HEK293 (cell line): ENCODE results near the gene SLC6A9.
A peak's percentile ranks its signal among the peaks of the same experiment; 100 is the strongest.

Experiments
- CTCF ChIA-PET: fragments of 350-600 bp; formaldehyde crosslinking; extraction: SDS; loops from one replicate; lab custom pipeline; 2021; ENCODE audit warnings: antibody characterized with exemption; lab: Yijun Ruan, JAX
- POLR2A ChIA-PET: fragments of 300-600 bp; formaldehyde crosslinking; extraction: SDS; loops from one replicate; lab custom pipeline; 2020; ENCODE audit warnings: antibody characterized with exemption, inconsistent platforms; lab: Yijun Ruan, JAX
- H3K27ac ChIP-seq: fragments of 200-500 bp; sonication (Bioruptor generic); 2 replicates; pipeline ENCODE4 v1.5.1; 2014; ENCODE audit warnings: low read depth, low read length, control low read depth, inconsistent platforms; ENCODE audit errors: extremely low read depth
- H3K36me3 ChIP-seq, 2 experiments: fragments of 200-500 bp in 1 of 2; sonication (Bioruptor generic) in 1 of 2; 1 replicate in 1 of 2; 2 replicates in 1 of 2; pipeline ENCODE4 v1.5.1; 2014 to 2017; ENCODE audit warnings: inconsistent platforms in 2 of 2, low read length in 2 of 2; ENCODE audit not compliant: control insufficient read depth in 2 of 2, insufficient read depth in 1 of 2
- H3K4me1 ChIP-seq: fragments of 200-500 bp; sonication (Bioruptor generic); 2 replicates; pipeline ENCODE4 v1.5.1; 2014; ENCODE audit warnings: mild to moderate bottlenecking, low read length, inconsistent platforms; ENCODE audit not compliant: control insufficient read depth, insufficient read depth
- H3K4me3 ChIP-seq: 2 replicates; pipeline ENCODE4 v1.5.1; 2011; ENCODE audit warnings: low read depth, mild to moderate bottlenecking, control low read depth, low read length, moderate library complexity
- H3K9me3 ChIP-seq: fragments of 200-500 bp; sonication (Bioruptor generic); 2 replicates; pipeline ENCODE4 v1.5.1; 2014; ENCODE audit warnings: low read depth, low read length, inconsistent platforms; ENCODE audit not compliant: control insufficient read depth, insufficient read depth
- SCRT1 ChIP-seq: fragments of 450-650 bp; formaldehyde crosslinking; IDR thresholded peaks from 2 replicates; pipeline ENCODE4 v1.5.1; 2016; ENCODE audit warnings: missing biosample characterization, missing genetic modification characterization, borderline replicate concordance
- SP3 ChIP-seq: fragments of 450-650 bp; formaldehyde crosslinking; IDR thresholded peaks from 2 replicates; pipeline ENCODE4 v1.5.1; 2016; ENCODE audit warnings: missing biosample characterization, missing genetic modification characterization
- SP7 ChIP-seq: fragments of 450-650 bp; formaldehyde crosslinking; IDR thresholded peaks from 2 replicates; pipeline ENCODE4 v1.5.1; 2016; ENCODE audit warnings: missing biosample characterization, missing genetic modification characterization
- ZFP37 ChIP-seq: fragments of 450-650 bp; formaldehyde crosslinking; IDR thresholded peaks from 2 replicates; pipeline ENCODE4 v1.5.1; 2016; ENCODE audit warnings: missing biosample characterization, missing genetic modification characterization
- ZIC2 ChIP-seq: fragments of 450-650 bp; formaldehyde crosslinking; IDR thresholded peaks from 2 replicates; pipeline ENCODE4 v1.5.1; 2016; ENCODE audit warnings: missing biosample characterization, missing genetic modification characterization
- ZNF114 ChIP-seq: fragments of 450-650 bp; formaldehyde crosslinking; IDR thresholded peaks from 2 replicates; pipeline ENCODE4 v1.5.0; 2017; ENCODE audit warnings: missing biosample characterization, missing genetic modification characterization
- ZNF157 ChIP-seq: fragments of 450-650 bp; formaldehyde crosslinking; IDR thresholded peaks from 2 replicates; pipeline ENCODE4 v1.5.1; 2016; ENCODE audit warnings: missing biosample characterization, missing genetic modification characterization
- ZNF302 ChIP-seq: fragments of 450-650 bp; formaldehyde crosslinking; IDR thresholded peaks from 2 replicates; pipeline ENCODE4 v1.5.1; 2016; ENCODE audit warnings: missing biosample characterization, missing genetic modification characterization, low read depth
- ZNF341 ChIP-seq: fragments of 450-650 bp; formaldehyde crosslinking; IDR thresholded peaks from 2 replicates; pipeline ENCODE4; 2016; ENCODE audit warnings: low read depth, missing biosample characterization, missing genetic modification characterization
- ZNF416 ChIP-seq: fragments of 450-650 bp; formaldehyde crosslinking; IDR thresholded peaks from 2 replicates; pipeline ENCODE4 v1.5.1; 2016; ENCODE audit warnings: missing biosample characterization, missing genetic modification characterization
- ZNF571 ChIP-seq: fragments of 450-650 bp; formaldehyde crosslinking; IDR thresholded peaks from 2 replicates; pipeline ENCODE4 v1.5.0; 2017; ENCODE audit warnings: missing biosample characterization, missing genetic modification characterization
- ZNF626 ChIP-seq: fragments of 450-650 bp; sonication (Bioruptor Pico); formaldehyde crosslinking; IDR thresholded peaks from 2 replicates; pipeline ENCODE4 v1.5.1; 2018; ENCODE audit warnings: missing biosample characterization, missing genetic modification characterization, inconsistent platforms
- TF ChIP-seq, protein P1 (sequence below): fragments of 450-650 bp; formaldehyde crosslinking; IDR thresholded peaks from 2 replicates; pipeline ENCODE4 v1.5.1; 2017; ENCODE audit warnings: missing biosample characterization, missing genetic modification characterization
- TF ChIP-seq, protein P2 (sequence below): fragments of 450-650 bp; formaldehyde crosslinking; IDR thresholded peaks from 2 replicates; pipeline ENCODE4 v1.5.1; 2016; ENCODE audit warnings: missing biosample characterization, missing genetic modification characterization
- TF ChIP-seq, protein P3 (sequence below): fragments of 450-650 bp; IDR thresholded peaks from 2 replicates; pipeline ENCODE4 v1.5.1; 2018; ENCODE audit warnings: missing biosample characterization, missing genetic modification characterization
- TF ChIP-seq, protein P4 (sequence below): fragments of 450-650 bp; formaldehyde crosslinking; IDR thresholded peaks from 2 replicates; pipeline ENCODE4 v1.5.1; 2016; ENCODE audit warnings: missing biosample characterization, missing genetic modification characterization, low read depth
- TF ChIP-seq, protein P5 (sequence below): fragments of 450-650 bp; formaldehyde crosslinking; IDR thresholded peaks from 2 replicates; pipeline ENCODE4 v1.5.1; 2016; ENCODE audit warnings: missing biosample characterization, missing genetic modification characterization

The SLC6A9 gene

DNA sequence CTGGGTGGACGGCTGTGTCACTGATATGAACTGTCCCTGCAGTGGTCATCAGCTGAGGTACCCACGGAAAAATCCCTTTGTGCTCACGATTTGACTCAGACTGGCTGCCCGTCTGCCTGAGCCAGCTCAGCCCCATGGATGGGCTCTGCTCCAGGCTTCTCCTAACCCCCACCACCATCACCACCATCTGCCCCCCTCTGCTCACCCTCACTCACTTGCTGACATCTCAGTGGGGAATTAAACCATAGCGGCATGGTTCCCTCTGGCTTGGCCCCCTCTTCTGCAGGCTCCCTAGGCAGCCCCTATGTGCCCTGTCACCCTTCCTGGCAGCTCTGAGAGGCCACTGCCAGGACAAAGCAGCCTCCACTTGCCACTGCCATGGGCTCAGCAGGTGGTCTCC is 17.3 kb downstream of the SLC6A9 start:
- H3K9me3 ChIP-seq: no peaks in the 10 kb centered on the region
- no peaks in the 10 kb centered on the region for H3K4me1 ChIP-seq
- CTCF ChIA-PET: interaction anchor here (0.6 to 3.4 kb wide), 7 partner anchors 8 to 250 kb away, joined by 4 to 20 read pairs (median 6); no protein-coding TSS in a partner anchor
- no peaks in the 10 kb centered on the region for H3K36me3 ChIP-seq
- H3K4me3 ChIP-seq: no peak overlapping the region
- POLR2A ChIA-PET: interaction anchor here (1.6 kb wide), 1 partner anchor 22 kb away, joined by 4 read pairs; no protein-coding TSS in a partner anchor
- no peak overlapping the region for H3K27ac ChIP-seq
- TF ChIP-seq ZNF341 (tag by site-specific recombination) (no peak), ZNF626 (tag by site-specific recombination) (no peak), ZNF114 (no peak), ZNF416 (tag by site-specific recombination) (no peak), ZNF571 (no peak), SCRT1 (tag by site-specific recombination) (no peak), ZNF157 (tag by site-specific recombination) (no peak), ZFP37 (tag by site-specific recombination) (no peak), ZIC2 (tag by site-specific recombination) (peak; percentile 98), ZNF302 (tag by site-specific recombination) (no peak), SP3 (tag by site-specific recombination) (no peak), SP7 (tag by site-specific recombination) (no peak)
- TF ChIP-seq, protein P1, sequence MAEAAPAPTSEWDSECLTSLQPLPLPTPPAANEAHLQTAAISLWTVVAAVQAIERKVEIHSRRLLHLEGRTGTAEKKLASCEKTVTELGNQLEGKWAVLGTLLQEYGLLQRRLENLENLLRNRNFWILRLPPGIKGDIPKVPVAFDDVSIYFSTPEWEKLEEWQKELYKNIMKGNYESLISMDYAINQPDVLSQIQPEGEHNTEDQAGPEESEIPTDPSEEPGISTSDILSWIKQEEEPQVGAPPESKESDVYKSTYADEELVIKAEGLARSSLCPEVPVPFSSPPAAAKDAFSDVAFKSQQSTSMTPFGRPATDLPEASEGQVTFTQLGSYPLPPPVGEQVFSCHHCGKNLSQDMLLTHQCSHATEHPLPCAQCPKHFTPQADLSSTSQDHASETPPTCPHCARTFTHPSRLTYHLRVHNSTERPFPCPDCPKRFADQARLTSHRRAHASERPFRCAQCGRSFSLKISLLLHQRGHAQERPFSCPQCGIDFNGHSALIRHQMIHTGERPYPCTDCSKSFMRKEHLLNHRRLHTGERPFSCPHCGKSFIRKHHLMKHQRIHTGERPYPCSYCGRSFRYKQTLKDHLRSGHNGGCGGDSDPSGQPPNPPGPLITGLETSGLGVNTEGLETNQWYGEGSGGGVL (tag by site-specific recombination): 0 out of 2 replicates have a peak, but pooled peaks have one; percentile 37
- TF ChIP-seq, protein P2, sequence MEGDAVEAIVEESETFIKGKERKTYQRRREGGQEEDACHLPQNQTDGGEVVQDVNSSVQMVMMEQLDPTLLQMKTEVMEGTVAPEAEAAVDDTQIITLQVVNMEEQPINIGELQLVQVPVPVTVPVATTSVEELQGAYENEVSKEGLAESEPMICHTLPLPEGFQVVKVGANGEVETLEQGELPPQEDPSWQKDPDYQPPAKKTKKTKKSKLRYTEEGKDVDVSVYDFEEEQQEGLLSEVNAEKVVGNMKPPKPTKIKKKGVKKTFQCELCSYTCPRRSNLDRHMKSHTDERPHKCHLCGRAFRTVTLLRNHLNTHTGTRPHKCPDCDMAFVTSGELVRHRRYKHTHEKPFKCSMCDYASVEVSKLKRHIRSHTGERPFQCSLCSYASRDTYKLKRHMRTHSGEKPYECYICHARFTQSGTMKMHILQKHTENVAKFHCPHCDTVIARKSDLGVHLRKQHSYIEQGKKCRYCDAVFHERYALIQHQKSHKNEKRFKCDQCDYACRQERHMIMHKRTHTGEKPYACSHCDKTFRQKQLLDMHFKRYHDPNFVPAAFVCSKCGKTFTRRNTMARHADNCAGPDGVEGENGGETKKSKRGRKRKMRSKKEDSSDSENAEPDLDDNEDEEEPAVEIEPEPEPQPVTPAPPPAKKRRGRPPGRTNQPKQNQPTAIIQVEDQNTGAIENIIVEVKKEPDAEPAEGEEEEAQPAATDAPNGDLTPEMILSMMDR (tag by site-specific recombination): no peak
- TF ChIP-seq, protein P3, sequence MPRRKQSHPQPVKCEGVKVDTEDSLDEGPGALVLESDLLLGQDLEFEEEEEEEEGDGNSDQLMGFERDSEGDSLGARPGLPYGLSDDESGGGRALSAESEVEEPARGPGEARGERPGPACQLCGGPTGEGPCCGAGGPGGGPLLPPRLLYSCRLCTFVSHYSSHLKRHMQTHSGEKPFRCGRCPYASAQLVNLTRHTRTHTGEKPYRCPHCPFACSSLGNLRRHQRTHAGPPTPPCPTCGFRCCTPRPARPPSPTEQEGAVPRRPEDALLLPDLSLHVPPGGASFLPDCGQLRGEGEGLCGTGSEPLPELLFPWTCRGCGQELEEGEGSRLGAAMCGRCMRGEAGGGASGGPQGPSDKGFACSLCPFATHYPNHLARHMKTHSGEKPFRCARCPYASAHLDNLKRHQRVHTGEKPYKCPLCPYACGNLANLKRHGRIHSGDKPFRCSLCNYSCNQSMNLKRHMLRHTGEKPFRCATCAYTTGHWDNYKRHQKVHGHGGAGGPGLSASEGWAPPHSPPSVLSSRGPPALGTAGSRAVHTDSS: no peak
- TF ChIP-seq, protein P4, sequence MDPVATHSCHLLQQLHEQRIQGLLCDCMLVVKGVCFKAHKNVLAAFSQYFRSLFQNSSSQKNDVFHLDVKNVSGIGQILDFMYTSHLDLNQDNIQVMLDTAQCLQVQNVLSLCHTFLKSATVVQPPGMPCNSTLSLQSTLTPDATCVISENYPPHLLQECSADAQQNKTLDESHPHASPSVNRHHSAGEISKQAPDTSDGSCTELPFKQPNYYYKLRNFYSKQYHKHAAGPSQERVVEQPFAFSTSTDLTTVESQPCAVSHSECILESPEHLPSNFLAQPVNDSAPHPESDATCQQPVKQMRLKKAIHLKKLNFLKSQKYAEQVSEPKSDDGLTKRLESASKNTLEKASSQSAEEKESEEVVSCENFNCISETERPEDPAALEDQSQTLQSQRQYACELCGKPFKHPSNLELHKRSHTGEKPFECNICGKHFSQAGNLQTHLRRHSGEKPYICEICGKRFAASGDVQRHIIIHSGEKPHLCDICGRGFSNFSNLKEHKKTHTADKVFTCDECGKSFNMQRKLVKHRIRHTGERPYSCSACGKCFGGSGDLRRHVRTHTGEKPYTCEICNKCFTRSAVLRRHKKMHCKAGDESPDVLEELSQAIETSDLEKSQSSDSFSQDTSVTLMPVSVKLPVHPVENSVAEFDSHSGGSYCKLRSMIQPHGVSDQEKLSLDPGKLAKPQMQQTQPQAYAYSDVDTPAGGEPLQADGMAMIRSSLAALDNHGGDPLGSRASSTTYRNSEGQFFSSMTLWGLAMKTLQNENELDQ: no peak
- TF ChIP-seq, protein P5, sequence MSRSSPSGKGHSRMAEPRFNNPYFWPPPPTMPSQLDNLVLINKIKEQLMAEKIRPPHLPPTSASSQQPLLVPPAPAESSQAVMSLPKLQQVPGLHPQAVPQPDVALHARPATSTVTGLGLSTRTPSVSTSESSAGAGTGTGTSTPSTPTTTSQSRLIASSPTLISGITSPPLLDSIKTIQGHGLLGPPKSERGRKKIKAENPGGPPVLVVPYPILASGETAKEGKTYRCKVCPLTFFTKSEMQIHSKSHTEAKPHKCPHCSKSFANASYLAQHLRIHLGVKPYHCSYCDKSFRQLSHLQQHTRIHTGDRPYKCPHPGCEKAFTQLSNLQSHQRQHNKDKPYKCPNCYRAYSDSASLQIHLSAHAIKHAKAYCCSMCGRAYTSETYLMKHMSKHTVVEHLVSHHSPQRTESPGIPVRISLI: no peak
